HCT116 (cell line): ENCODE measurements around the gene WDR64. TPM values are rescaled to one million over a fixed set of nuclear protein-coding genes. Genes with fewer than 3 reads are reported as not detected.

Experiments
- ATAC-seq: fragments of 200-7000 bp; cut with Tn5 transposase; 2 replicates; pipeline ENCODE4 v1.9.1; 2020; ENCODE audit warnings: mild to moderate bottlenecking, moderate library complexity
- BruUV-seq: library from RNA; stranded (reverse); fragments of 400-500 nt; replicated peaks from 2 replicates; lab custom pipeline; 2021; lab: Mats Ljungman, UMichigan
- CTCF ChIA-PET: fragments of 300-600 bp; sonication (Branson Sonifier 250); formaldehyde crosslinking; loops from one replicate; lab custom pipeline; 2021; ENCODE audit warnings: antibody characterized with exemption; lab: Charles Lee
- POLR2A ChIA-PET: fragments of 300-600, 350-600 bp; sonication (Branson Sonifier 250); formaldehyde crosslinking; loops from one replicate; lab custom pipeline; 2021; ENCODE audit warnings: antibody characterized with exemption; lab: Charles Lee
- RAD21 ChIA-PET, 2 experiments: fragments of 300-600 bp; sonication (Branson Sonifier 250); formaldehyde crosslinking; loops; one replicate each; lab custom pipeline; 2023; ENCODE audit warnings: low total read pairs in 2 of 2; ENCODE audit not compliant: uncharacterized antibody in 2 of 2, unreplicated experiment in 2 of 2, low non-redundant PET in 1 of 2; lab: Charles Lee
- DNase-seq: peaks from one replicate; pipeline ENCODE4 v3.0.0-alpha.2; 2010; ENCODE audit warnings: low read depth, low spot score
- H2AFZ ChIP-seq: fragments of 200-600 bp; shearing (Covaris generic), sonication (generic); 2 replicates; pipeline ENCODE4 v1.6.1; 2017; ENCODE audit warnings: low read depth, mixed run types, mixed read lengths, antibody characterized with exemption, low read length; ENCODE audit not compliant: poor library complexity, severe bottlenecking
- H3K27ac ChIP-seq: 2 replicates; pipeline ENCODE4 v1.5.1; 2012; ENCODE audit warnings: low read depth, low read length
- H3K27me3 ChIP-seq: fragments of 200-600 bp; sonication (generic); 2 replicates; pipeline ENCODE4 v1.6.1; 2016; ENCODE audit warnings: mixed run types, low read length, mixed read lengths; ENCODE audit not compliant: insufficient read depth
- H3K36me3 ChIP-seq, 2 experiments: fragments of 200-500 bp in 1 of 2; fragments of 200-600 bp in 1 of 2; sonication (Bioruptor generic) in 1 of 2; sonication (generic) in 1 of 2; 2 replicates each; pipeline versions ENCODE4 v1.5.1 to v1.6.1; 2014 to 2016; ENCODE audit warnings: low read length in 2 of 2, inconsistent platforms in 1 of 2, mixed read lengths in 1 of 2, mixed run types in 1 of 2; ENCODE audit not compliant: insufficient read depth in 2 of 2, control insufficient read depth in 1 of 2
- H3K4me1 ChIP-seq, 2 experiments: fragments of 200-600 bp in 1 of 2; sonication (generic) in 1 of 2; 2 replicates each; pipeline versions ENCODE4 v1.5.1 to v1.6.1; 2012 to 2017; ENCODE audit warnings: low read length in 2 of 2, inconsistent platforms in 1 of 2, mild to moderate bottlenecking in 1 of 2, mixed read lengths in 1 of 2, mixed run types in 1 of 2, moderate library complexity in 1 of 2; ENCODE audit not compliant: insufficient read depth in 2 of 2, control insufficient read depth in 1 of 2
- H3K4me2 ChIP-seq: fragments of 200-600 bp; sonication (generic); 2 replicates; pipeline ENCODE4 v1.6.1; 2017; ENCODE audit warnings: mixed run types, low read length, mixed read lengths
- H3K4me3 ChIP-seq, 2 experiments: fragments of 200-600 bp in 1 of 2; sonication (generic) in 1 of 2; replicated peaks in 1 of 2; 2 replicates each; pipeline ENCODE4 v1.5.1; 2011 to 2016; ENCODE audit warnings: low read length in 2 of 2, control low read depth in 1 of 2, low read depth in 1 of 2, mild to moderate bottlenecking in 1 of 2, mixed read lengths in 1 of 2, mixed run types in 1 of 2
- H3K79me2 ChIP-seq: fragments of 200-600 bp; sonication (generic); 2 replicates; pipeline ENCODE4 v1.6.1; 2017; ENCODE audit warnings: mild to moderate bottlenecking, mixed run types, low read length, moderate library complexity, mixed read lengths; ENCODE audit not compliant: insufficient read depth
- H3K9ac ChIP-seq: fragments of 200-600 bp; sonication (generic); 2 replicates; pipeline ENCODE4 v1.6.1; 2016; ENCODE audit warnings: low read length, mixed read lengths
- H3K9me2 ChIP-seq: fragments of 200-600 bp; sonication (generic), shearing (Covaris generic); 2 replicates; pipeline ENCODE4 v1.6.1; 2017; ENCODE audit warnings: mixed run types, mild to moderate bottlenecking, moderate library complexity; ENCODE audit not compliant: insufficient read depth
- H3K9me3 ChIP-seq, 2 experiments: fragments of 200-500 bp in 1 of 2; fragments of 200-600 bp in 1 of 2; sonication (Bioruptor generic) in 1 of 2; sonication (generic) in 1 of 2; 2 replicates each; pipeline ENCODE4 v1.6.1; 2014 to 2017; ENCODE audit warnings: low read length in 2 of 2, mixed read lengths in 2 of 2, inconsistent platforms in 1 of 2, low read depth in 1 of 2, mild to moderate bottlenecking in 1 of 2, mixed run types in 1 of 2, moderate library complexity in 1 of 2; ENCODE audit not compliant: control insufficient read depth in 1 of 2, insufficient read depth in 1 of 2
- H4K20me1 ChIP-seq: fragments of 200-600 bp; sonication (generic), shearing (Covaris generic); 2 replicates; pipeline ENCODE4 v1.6.1; 2017; ENCODE audit warnings: mixed run types, mild to moderate bottlenecking, moderate library complexity; ENCODE audit not compliant: insufficient read depth
- ATF3 ChIP-seq: IDR thresholded peaks from 2 replicates; pipeline ENCODE4 v1.6.1; 2012
- CBX3 ChIP-seq: IDR thresholded peaks from 2 replicates; pipeline ENCODE4 v1.6.1; 2012; ENCODE audit warnings: low read depth
- CEBPB ChIP-seq: IDR thresholded peaks from 2 replicates; pipeline ENCODE4 v1.6.1; 2012; ENCODE audit warnings: low read depth
- EGR1 ChIP-seq: IDR thresholded peaks from 2 replicates; pipeline ENCODE4 v1.6.1; 2012; ENCODE audit warnings: low read depth
- ELF1 ChIP-seq: IDR thresholded peaks from 2 replicates; pipeline ENCODE4 v1.6.1; 2012; ENCODE audit warnings: low read depth, borderline replicate concordance
- EZH2 ChIP-seq: fragments of 200-600 bp; sonication (generic); IDR thresholded peaks from 2 replicates; pipeline ENCODE4 v1.6.1; 2017; ENCODE audit warnings: antibody characterized with exemption, mixed run types
- EZH2phosphoT487 ChIP-seq: fragments of 200-600 bp; IDR thresholded peaks from 2 replicates; pipeline ENCODE4 v1.6.1; 2018; ENCODE audit warnings: antibody characterized with exemption, borderline replicate concordance
- JUND ChIP-seq: IDR thresholded peaks from 2 replicates; pipeline ENCODE4 v1.6.1; 2012
- MAX ChIP-seq: IDR thresholded peaks from 2 replicates; pipeline ENCODE4 v1.6.1; 2012
- POLR2A ChIP-seq: IDR thresholded peaks from 2 replicates; pipeline ENCODE4 v1.7.0; 2011; ENCODE audit warnings: borderline replicate concordance; ENCODE audit not compliant: insufficient read depth, insufficient read length; ENCODE audit errors: extremely low read depth
- POLR2AphosphoS5 ChIP-seq: IDR thresholded peaks from 2 replicates; pipeline ENCODE4 v1.6.1; 2011; ENCODE audit warnings: mild to moderate bottlenecking, low read depth, low read length, moderate library complexity
- RAD21 ChIP-seq: IDR thresholded peaks from 2 replicates; pipeline ENCODE4 v1.6.1; 2012; ENCODE audit warnings: low read depth, mild to moderate bottlenecking
- SIN3A ChIP-seq: IDR thresholded peaks from 2 replicates; pipeline ENCODE4 v1.6.1; 2012; ENCODE audit warnings: low read depth
- SRF ChIP-seq: IDR thresholded peaks from 2 replicates; pipeline ENCODE4 v1.6.1; 2012; ENCODE audit warnings: low read depth
- TCF7L2 ChIP-seq: IDR thresholded peaks from 2 replicates; pipeline ENCODE4 v1.7.0; 2011; ENCODE audit warnings: borderline replicate concordance, inconsistent platforms; ENCODE audit not compliant: insufficient read depth, insufficient read length; ENCODE audit errors: extremely low read depth
- YY1 ChIP-seq: IDR thresholded peaks from 2 replicates; pipeline ENCODE4 v1.6.1; 2011; ENCODE audit warnings: low read length, low read depth, moderate library complexity, mild to moderate bottlenecking; ENCODE audit not compliant: insufficient replicate concordance; ENCODE audit errors: extremely low read depth
- ZFX ChIP-seq: fragments of 450-650 bp; IDR thresholded peaks from 2 replicates; pipeline ENCODE4 v1.6.1; 2017
- ZNF274 ChIP-seq: fragments of 200-500 bp; sonication (Bioruptor generic); IDR thresholded peaks from 2 replicates; pipeline ENCODE4 v1.6.1; 2014; ENCODE audit warnings: mild to moderate bottlenecking, low read depth, low read length, inconsistent platforms
- intact Hi-C: fragments of 100-400 bp; cut with micrococcal nuclease; formaldehyde crosslinking; loops from 2 replicates; pipeline ENCODE4 v1.10.0; 2022
- total RNA-seq: library from RNA; stranded (reverse); gene quantifications from one replicate; pipeline ENCODE4 v1.2.1, GENCODE V29; 2021; ENCODE audit not compliant: unreplicated experiment
- TF ChIP-seq, protein P1 (sequence below): IDR thresholded peaks from 2 replicates; pipeline ENCODE4 v1.6.1; 2012; ENCODE audit warnings: low read depth
- TF ChIP-seq, protein P2 (sequence below): IDR thresholded peaks from 2 replicates; pipeline ENCODE4 v1.6.1; 2011; ENCODE audit warnings: mild to moderate bottlenecking, low read length, moderate library complexity; ENCODE audit not compliant: insufficient replicate concordance; ENCODE audit errors: extremely low read depth

WDR64 gene
- total RNA-seq, 1 experiment from 2014 or later, result not detected

DNA sequence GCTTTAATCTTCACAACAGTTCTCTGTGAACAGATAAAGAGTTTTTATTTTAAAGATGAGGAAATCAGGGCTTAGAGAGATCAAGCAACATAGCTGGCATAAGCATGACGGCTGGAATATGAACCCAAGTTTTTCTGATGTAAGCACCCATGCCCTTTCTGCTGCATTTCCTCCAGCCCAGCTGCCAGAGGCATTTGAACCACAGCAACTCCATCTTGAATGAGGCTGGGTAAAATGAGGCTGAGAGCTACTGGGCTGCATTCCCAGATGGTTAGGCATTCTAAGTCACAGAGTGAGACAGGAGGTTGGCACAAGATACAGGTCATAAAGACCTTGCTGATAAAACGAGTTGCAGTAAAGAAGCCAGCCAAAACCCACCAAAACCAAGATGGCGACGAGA, 90.0 kb downstream of the WDR64 start:
- ATAC-seq, result no peak
- Histone ChIP-seq H3K4me3 (no peak overlapping the region), H3K9ac (no peak overlapping the region), H3K27ac (no peak overlapping the region), H3K9me2 (no peaks in the 10 kb centered on the region), H4K20me1 (no peaks in the 10 kb centered on the region), H3K79me2 (no peaks in the 10 kb centered on the region), H3K4me2 (no peak overlapping the region), H2AFZ (no peak overlapping the region), H3K4me1 (no peaks in the 10 kb centered on the region), H3K9me3 (no peaks in the 10 kb centered on the region), H3K36me3 (no peaks in the 10 kb centered on the region), H3K27me3 (no peaks in the 10 kb centered on the region)
- TF ChIP-seq, protein P1, sequence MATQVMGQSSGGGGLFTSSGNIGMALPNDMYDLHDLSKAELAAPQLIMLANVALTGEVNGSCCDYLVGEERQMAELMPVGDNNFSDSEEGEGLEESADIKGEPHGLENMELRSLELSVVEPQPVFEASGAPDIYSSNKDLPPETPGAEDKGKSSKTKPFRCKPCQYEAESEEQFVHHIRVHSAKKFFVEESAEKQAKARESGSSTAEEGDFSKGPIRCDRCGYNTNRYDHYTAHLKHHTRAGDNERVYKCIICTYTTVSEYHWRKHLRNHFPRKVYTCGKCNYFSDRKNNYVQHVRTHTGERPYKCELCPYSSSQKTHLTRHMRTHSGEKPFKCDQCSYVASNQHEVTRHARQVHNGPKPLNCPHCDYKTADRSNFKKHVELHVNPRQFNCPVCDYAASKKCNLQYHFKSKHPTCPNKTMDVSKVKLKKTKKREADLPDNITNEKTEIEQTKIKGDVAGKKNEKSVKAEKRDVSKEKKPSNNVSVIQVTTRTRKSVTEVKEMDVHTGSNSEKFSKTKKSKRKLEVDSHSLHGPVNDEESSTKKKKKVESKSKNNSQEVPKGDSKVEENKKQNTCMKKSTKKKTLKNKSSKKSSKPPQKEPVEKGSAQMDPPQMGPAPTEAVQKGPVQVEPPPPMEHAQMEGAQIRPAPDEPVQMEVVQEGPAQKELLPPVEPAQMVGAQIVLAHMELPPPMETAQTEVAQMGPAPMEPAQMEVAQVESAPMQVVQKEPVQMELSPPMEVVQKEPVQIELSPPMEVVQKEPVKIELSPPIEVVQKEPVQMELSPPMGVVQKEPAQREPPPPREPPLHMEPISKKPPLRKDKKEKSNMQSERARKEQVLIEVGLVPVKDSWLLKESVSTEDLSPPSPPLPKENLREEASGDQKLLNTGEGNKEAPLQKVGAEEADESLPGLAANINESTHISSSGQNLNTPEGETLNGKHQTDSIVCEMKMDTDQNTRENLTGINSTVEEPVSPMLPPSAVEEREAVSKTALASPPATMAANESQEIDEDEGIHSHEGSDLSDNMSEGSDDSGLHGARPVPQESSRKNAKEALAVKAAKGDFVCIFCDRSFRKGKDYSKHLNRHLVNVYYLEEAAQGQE, result no peak
- TF ChIP-seq MAX, result no peak
- no peak for TF ChIP-seq SRF
- TF ChIP-seq EZH2phosphoT487, result no peak
- TF ChIP-seq ELF1, result no peak
- TF ChIP-seq CBX3, result no peak
- no peak for TF ChIP-seq ATF3
- no peak for TF ChIP-seq ZNF274
- no peak for TF ChIP-seq EZH2
- no peak for TF ChIP-seq TCF7L2
- TF ChIP-seq RAD21, result no peak
- no peak for TF ChIP-seq ZFX
- TF ChIP-seq JUND, result no peak
- TF ChIP-seq POLR2A, result no peak
- TF ChIP-seq POLR2AphosphoS5, result no peak
- TF ChIP-seq EGR1, result no peak
- TF ChIP-seq CEBPB, result no peak
- no peak for TF ChIP-seq YY1
- TF ChIP-seq SIN3A, result no peak
- TF ChIP-seq, protein P2, sequence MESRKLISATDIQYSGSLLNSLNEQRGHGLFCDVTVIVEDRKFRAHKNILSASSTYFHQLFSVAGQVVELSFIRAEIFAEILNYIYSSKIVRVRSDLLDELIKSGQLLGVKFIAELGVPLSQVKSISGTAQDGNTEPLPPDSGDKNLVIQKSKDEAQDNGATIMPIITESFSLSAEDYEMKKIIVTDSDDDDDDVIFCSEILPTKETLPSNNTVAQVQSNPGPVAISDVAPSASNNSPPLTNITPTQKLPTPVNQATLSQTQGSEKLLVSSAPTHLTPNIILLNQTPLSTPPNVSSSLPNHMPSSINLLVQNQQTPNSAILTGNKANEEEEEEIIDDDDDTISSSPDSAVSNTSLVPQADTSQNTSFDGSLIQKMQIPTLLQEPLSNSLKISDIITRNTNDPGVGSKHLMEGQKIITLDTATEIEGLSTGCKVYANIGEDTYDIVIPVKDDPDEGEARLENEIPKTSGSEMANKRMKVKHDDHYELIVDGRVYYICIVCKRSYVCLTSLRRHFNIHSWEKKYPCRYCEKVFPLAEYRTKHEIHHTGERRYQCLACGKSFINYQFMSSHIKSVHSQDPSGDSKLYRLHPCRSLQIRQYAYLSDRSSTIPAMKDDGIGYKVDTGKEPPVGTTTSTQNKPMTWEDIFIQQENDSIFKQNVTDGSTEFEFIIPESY, result no peak
- intact Hi-C loops, result no loop called here
- ChIA-PET CTCF (no interaction called here), RAD21 (no interaction called here), POLR2A (no interaction called here)
- no TSS peak for BruUV-seq
- no peak for DNase-seq
